DND-41 (cell line): ENCODE measurements around the gene TGM5.

Source experiments
- ATAC-seq: fragments of 200-7000 bp; cut with Tn5 transposase; 3 replicates; pipeline ENCODE4 v1.9.1; 2021; ENCODE audit warnings: low read depth; ENCODE audit not compliant: insufficient read depth
- DNase-seq: peaks from one replicate; pipeline ENCODE4 v3.0.0-alpha.2; 2020
- H2AFZ ChIP-seq: 2 replicates; pipeline ENCODE4 v1.6.0; 2012; ENCODE audit warnings: low read depth, low read length
- H3K27ac ChIP-seq: 2 replicates; pipeline ENCODE4 v1.5.1; 2012; ENCODE audit warnings: low read length, inconsistent platforms
- H3K27me3 ChIP-seq: fragments of 200-600 bp; sonication (generic); 2 replicates; pipeline ENCODE4 v1.6.0; 2012; ENCODE audit warnings: low read length, mild to moderate bottlenecking, inconsistent platforms; ENCODE audit not compliant: insufficient read depth, poor library complexity
- H3K36me3 ChIP-seq: 2 replicates; pipeline ENCODE4 v1.5.1; 2012; ENCODE audit warnings: low read length, inconsistent platforms; ENCODE audit not compliant: insufficient read depth
- H3K4me1 ChIP-seq: 2 replicates; pipeline ENCODE4 v1.5.1; 2012; ENCODE audit warnings: mild to moderate bottlenecking, low read length; ENCODE audit not compliant: insufficient read depth
- H3K4me2 ChIP-seq: 2 replicates; pipeline ENCODE4 v1.6.0; 2012; ENCODE audit warnings: mild to moderate bottlenecking, moderate library complexity, low read length, inconsistent platforms; ENCODE audit not compliant: insufficient read depth
- H3K4me3 ChIP-seq, 2 experiments: fragments of 200-600 bp in 1 of 2; shearing (Covaris generic) in 1 of 2; 2 replicates each; pipeline ENCODE4 v1.5.1; 2012 to 2016; ENCODE audit warnings: inconsistent platforms in 2 of 2, low read length in 2 of 2, mild to moderate bottlenecking in 2 of 2, low read depth in 1 of 2, moderate library complexity in 1 of 2
- H3K79me2 ChIP-seq: 2 replicates; pipeline ENCODE4 v1.6.0; 2012; ENCODE audit warnings: low read length, inconsistent platforms; ENCODE audit not compliant: insufficient read depth
- H3K9ac ChIP-seq: 2 replicates; pipeline ENCODE4 v1.6.0; 2012; ENCODE audit warnings: low read depth, mild to moderate bottlenecking, inconsistent platforms, low read length, moderate library complexity
- H3K9me3 ChIP-seq: 2 replicates; pipeline ENCODE4 v1.5.1; 2012; ENCODE audit warnings: low read length, moderate library complexity, mild to moderate bottlenecking, inconsistent platforms; ENCODE audit not compliant: insufficient read depth, severe bottlenecking
- H4K20me1 ChIP-seq: 2 replicates; pipeline ENCODE4 v1.6.0; 2012; ENCODE audit warnings: low read length; ENCODE audit not compliant: insufficient read depth
- CTCF ChIP-seq: IDR thresholded peaks from 2 replicates; pipeline ENCODE4 v1.5.1; 2012; ENCODE audit warnings: borderline replicate concordance, low read length, moderate library complexity, mild to moderate bottlenecking; ENCODE audit not compliant: poor library complexity, severe bottlenecking; ENCODE audit errors: extremely low read depth
- EZH2 ChIP-seq: IDR thresholded peaks from 3 replicates; pipeline ENCODE4 v1.6.1; 2012; ENCODE audit warnings: borderline replicate concordance, low read depth, mild to moderate bottlenecking, moderate library complexity, low read length, inconsistent platforms; ENCODE audit not compliant: severe bottlenecking

The TGM5 gene

GRCh38 chr15:43302205-43302817, 35.6 kb upstream of the TGM5 start, which contains the start of gene TGM7:
Gene TGM7, minus strand, starts transcription at chr15:43302255.
- Histone ChIP-seq H3K79me2 (no peaks in the 10 kb centered on the region), H3K4me3 (no peak within 1 kb of the TSS), H3K9me3 (no peaks in the 10 kb centered on the region), H3K27ac (no peak within 1 kb of the TSS), H3K36me3 (no peaks in the 10 kb centered on the region), H3K4me1 (no peaks in the 10 kb centered on the region), H3K27me3 (peaks cover 15% of the 10 kb centered on the region), H3K9ac (no peak within 1 kb of the TSS), H2AFZ (no peak within 1 kb of the TSS), H4K20me1 (no peaks in the 10 kb centered on the region), H3K4me2 (no peak within 1 kb of the TSS)
- TF ChIP-seq CTCF, result no peak
- ATAC-seq (no peak), DNase-seq (no peak)

- H4K20me1 ChIP-seq, result no peaks in the 10 kb centered on the region
- no peak overlapping the region for H3K27ac ChIP-seq
- TF ChIP-seq CTCF, result no peak
- TF ChIP-seq EZH2, result no peak
- no peaks in the 10 kb centered on the region for H3K9me3 ChIP-seq
- no peak for ATAC-seq
- no peaks in the 10 kb centered on the region for H3K27me3 ChIP-seq
- H3K36me3 ChIP-seq, result no peaks in the 10 kb centered on the region
- H3K4me2 ChIP-seq, result no peak overlapping the region
- no peaks in the 10 kb centered on the region for H3K4me1 ChIP-seq
- H3K9ac ChIP-seq, result no peak overlapping the region
- no peak overlapping the region for H2AFZ ChIP-seq
- no peak for DNase-seq
- no peak overlapping the region for H3K4me3 ChIP-seq
- H3K79me2 ChIP-seq, result no peaks in the 10 kb centered on the region
Observed at GRCh38 chr15:43299884-43300283, 33.2 kb upstream of the TGM5 start.

- Histone ChIP-seq H4K20me1 (no peaks in the 10 kb centered on the region), H2AFZ (no peak overlapping the region), H3K4me3 (no peak overlapping the region), H3K27me3 (no peaks in the 10 kb centered on the region), H3K36me3 (no peaks in the 10 kb centered on the region), H3K9ac (no peak overlapping the region), H3K27ac (no peak overlapping the region), H3K4me1 (no peaks in the 10 kb centered on the region), H3K9me3 (no peaks in the 10 kb centered on the region), H3K4me2 (no peak overlapping the region), H3K79me2 (no peaks in the 10 kb centered on the region)
- ATAC-seq (no peak), DNase-seq (no peak)
- TF ChIP-seq EZH2 (no peak), CTCF (no peak)
Observed at GRCh38 chr15:43299411-43299810, 32.7 kb upstream of the TGM5 start.
